Gastrocnemius medialis (tissue), 4 donors: ENCODE measurements around the gene GREB1L. TPM values are rescaled to one million over a fixed set of nuclear protein-coding genes. Genes with fewer than 3 reads are reported as not detected.

Source experiments
- ATAC-seq, 2 donors: fragments of 150-250 bp; one replicate each; pipeline ENCODE4 v1.9.1; 2016
- DNase-seq, 2 donors: peaks; one replicate each; pipeline ENCODE4 v3.0.0-alpha.2; 2019
- H3K27ac ChIP-seq, 4 donors: fragments of 200-600 bp; sonication (generic); 1 replicate in 1 of 4; 2 replicates in 3 of 4; pipeline ENCODE4 v1.5.1; 2016 to 2018; ENCODE audit warnings: mild to moderate bottlenecking in 2 of 4, moderate library complexity in 1 of 4
- H3K27me3 ChIP-seq, 3 donors: fragments of 200-600 bp; sonication (generic) in 2 of 3; 1 replicate in 1 of 3; 2 replicates in 2 of 3; pipeline versions ENCODE4 v1.5.1 to v1.6.0; 2016 to 2019; ENCODE audit warnings: mild to moderate bottlenecking in 1 of 3, moderate library complexity in 1 of 3
- H3K36me3 ChIP-seq, 2 donors: fragments of 200-600 bp; sonication (generic) in 1 of 2; one replicate each; pipeline ENCODE4 v1.5.1; 2017 to 2018
- H3K4me1 ChIP-seq, 2 donors: fragments of 200-600 bp; sonication (generic) in 1 of 2; one replicate each; pipeline ENCODE4 v1.5.1; 2016 to 2017; ENCODE audit warnings: mild to moderate bottlenecking in 2 of 2
- H3K4me3 ChIP-seq, 4 donors: fragments of 200-600 bp; sonication (generic) in 3 of 4; 1 replicate in 1 of 4; 2 replicates in 3 of 4; pipeline ENCODE4 v1.5.1; 2016 to 2019; ENCODE audit warnings: mild to moderate bottlenecking in 2 of 4
- H3K9me3 ChIP-seq, 3 donors: fragments of 200-600 bp; sonication (generic) in 2 of 3; 1 replicate in 1 of 3; 2 replicates in 2 of 3; pipeline ENCODE4 v1.5.1; 2016 to 2019
- POLR2A ChIP-seq, 2 donors: fragments of 450-650 bp; IDR thresholded peaks; one replicate each; pipeline ENCODE4 v1.6.1; 2017; ENCODE audit warnings: antibody characterized with exemption in 2 of 2, mild to moderate bottlenecking in 2 of 2, moderate library complexity in 2 of 2
- in situ Hi-C, 4 donors: fragments of 200-750 bp; cut with MboI; loops; one replicate each; pipeline versions ENCODE4 v1.15.0 to v1.8.0; 2017; ENCODE audit warnings: low sequenced_read_pairs in 4 of 4
- intact Hi-C: fragments of 100-400 bp; cut with DNase I; formaldehyde crosslinking; loops from one replicate; pipeline ENCODE4 v1.15.1; 2023; ENCODE audit warnings: low total_unique reads
- total RNA-seq, 4 donors: library from RNA; depleted of rRNA; stranded (reverse); fragments of >200 nt; gene quantifications; one replicate each; pipeline versions ENCODE4 v1.1.0 to v1.2.3, GENCODE V29; 2016
- TF ChIP-seq, protein P1 (sequence below), 5 experiments: fragments of 450-650 bp in 3 of 5; fragments of 200-600 bp in 2 of 5; sonication (generic) in 2 of 5; IDR thresholded peaks in 4 of 5; conservative IDR thresholded peaks in 1 of 5; 1 replicate in 4 of 5; 2 replicates in 1 of 5; pipeline ENCODE4 v1.5.1; 2016 to 2019; ENCODE audit warnings: antibody characterized with exemption in 5 of 5, mild to moderate bottlenecking in 3 of 5, moderate library complexity in 3 of 5

Gene GREB1L
- total RNA-seq, 4 donors from 2014 or later: 4.4 to 14.4 (median 7.4) TPM

DNA sequence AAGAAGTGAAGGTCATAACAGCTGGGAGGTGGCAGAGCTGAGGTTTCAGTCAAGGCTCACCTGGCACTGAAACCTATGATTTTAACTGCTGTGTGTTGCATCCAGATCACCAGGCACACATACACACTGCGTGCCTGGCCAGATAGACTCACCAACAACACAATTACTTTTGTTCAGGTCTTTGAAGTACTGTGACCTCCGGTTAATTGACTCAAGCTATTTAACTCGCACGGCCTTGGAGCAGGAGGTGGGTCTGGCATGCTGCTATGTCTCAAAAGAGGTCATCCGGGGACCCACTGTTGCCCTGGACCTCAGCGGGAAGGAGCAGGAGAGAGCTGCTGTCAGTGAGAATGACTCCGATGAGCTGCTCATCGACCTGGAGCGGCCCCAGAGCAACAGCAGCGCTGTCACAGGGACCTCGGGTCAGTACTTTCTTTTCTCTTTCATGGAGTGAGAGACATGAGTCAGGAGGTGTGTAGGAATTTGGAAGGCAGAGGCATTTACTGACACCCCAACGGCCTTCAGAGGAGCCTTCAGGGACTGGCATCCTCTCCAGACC lies 254.3 kb downstream of the GREB1L start:
- H3K27ac ChIP-seq: no peak overlapping the region
- TF ChIP-seq, protein P1, sequence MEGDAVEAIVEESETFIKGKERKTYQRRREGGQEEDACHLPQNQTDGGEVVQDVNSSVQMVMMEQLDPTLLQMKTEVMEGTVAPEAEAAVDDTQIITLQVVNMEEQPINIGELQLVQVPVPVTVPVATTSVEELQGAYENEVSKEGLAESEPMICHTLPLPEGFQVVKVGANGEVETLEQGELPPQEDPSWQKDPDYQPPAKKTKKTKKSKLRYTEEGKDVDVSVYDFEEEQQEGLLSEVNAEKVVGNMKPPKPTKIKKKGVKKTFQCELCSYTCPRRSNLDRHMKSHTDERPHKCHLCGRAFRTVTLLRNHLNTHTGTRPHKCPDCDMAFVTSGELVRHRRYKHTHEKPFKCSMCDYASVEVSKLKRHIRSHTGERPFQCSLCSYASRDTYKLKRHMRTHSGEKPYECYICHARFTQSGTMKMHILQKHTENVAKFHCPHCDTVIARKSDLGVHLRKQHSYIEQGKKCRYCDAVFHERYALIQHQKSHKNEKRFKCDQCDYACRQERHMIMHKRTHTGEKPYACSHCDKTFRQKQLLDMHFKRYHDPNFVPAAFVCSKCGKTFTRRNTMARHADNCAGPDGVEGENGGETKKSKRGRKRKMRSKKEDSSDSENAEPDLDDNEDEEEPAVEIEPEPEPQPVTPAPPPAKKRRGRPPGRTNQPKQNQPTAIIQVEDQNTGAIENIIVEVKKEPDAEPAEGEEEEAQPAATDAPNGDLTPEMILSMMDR (IDR thresholded peaks at IDR 0.05 in 4 of 5, conservative IDR thresholded peaks at IDR 0.05 in 1 of 5): no peak
- TF ChIP-seq POLR2A (IDR thresholded peaks at IDR 0.05): no peak
- H3K4me3 ChIP-seq: no peak overlapping the region
- no peaks in the 10 kb centered on the region for H3K36me3 ChIP-seq
- H3K9me3 ChIP-seq: no peaks in the 10 kb centered on the region
- H3K4me1 ChIP-seq: no peaks in the 10 kb centered on the region
- intact Hi-C loops (no loop called here), in situ Hi-C loops (loop anchor here in 1 of 4 donors (25.0 kb wide), 2 partner anchors 316 to 466 kb away; no protein-coding TSS in a partner anchor)
- DNase-seq: no peak
- no peak for ATAC-seq
- no peaks in the 10 kb centered on the region for H3K27me3 ChIP-seq

- in situ Hi-C loops: loop anchor here in 1 of 4 donors (25.0 kb wide), 2 partner anchors 312 to 462 kb away; no protein-coding TSS in a partner anchor
- Histone ChIP-seq H3K4me1 (peaks cover 0 to 2% of the 10 kb centered on the region in 2 donors), H3K4me3 (no peak overlapping the region), H3K9me3 (no peaks in the 10 kb centered on the region), H3K27me3 (no peaks in the 10 kb centered on the region), H3K27ac (no peak overlapping the region), H3K36me3 (no peaks in the 10 kb centered on the region)
- TF ChIP-seq POLR2A (IDR thresholded peaks at IDR 0.05): no peak
- ATAC-seq (no peak), DNase-seq (no peak)
- intact Hi-C loops: loop anchor here (10.0 kb wide), 1 partner anchor 55 kb away; no protein-coding TSS in a partner anchor
Observed at GRCh38 chr18:21499997-21500396, 258.0 kb downstream of the GREB1L start.

DNA sequence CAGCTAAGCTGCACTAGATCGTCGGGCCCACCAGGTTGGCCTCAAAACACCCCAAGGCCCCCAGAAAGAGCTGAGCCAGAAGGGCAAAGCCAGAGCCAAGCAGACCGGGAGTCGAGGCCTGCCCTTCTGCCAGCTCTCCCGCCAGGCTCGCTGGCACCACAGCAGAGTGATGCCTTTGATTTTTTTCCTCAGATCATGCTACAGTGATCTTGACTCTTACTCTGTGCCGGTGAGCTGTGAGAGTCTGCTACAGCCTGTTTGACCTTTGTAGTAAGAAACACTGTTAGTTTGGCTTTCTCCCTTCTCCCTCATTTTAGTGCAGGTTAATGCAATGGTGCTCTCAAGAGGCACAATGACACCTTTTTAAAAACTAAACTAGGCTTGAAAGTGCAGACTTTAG lies 260.6 kb downstream of the GREB1L start:
- H3K4me3 ChIP-seq: no peak overlapping the region
- no peak for DNase-seq
- H3K4me1 ChIP-seq: peaks cover 0 to 6% of the 10 kb centered on the region in 2 donors
- ATAC-seq: peak in 1 of 2 donors; percentile 19
- no peaks in the 10 kb centered on the region for H3K36me3 ChIP-seq
- TF ChIP-seq, protein P1 (IDR thresholded peaks at IDR 0.05 in 4 of 5, conservative IDR thresholded peaks at IDR 0.05 in 1 of 5): no peak
- intact Hi-C loops (loop anchor here (10.0 kb wide), 1 partner anchor 58 kb away; no protein-coding TSS in a partner anchor), in situ Hi-C loops (no loop called here)
- H3K27me3 ChIP-seq: no peaks in the 10 kb centered on the region
- no peaks in the 10 kb centered on the region for H3K9me3 ChIP-seq
- no peak overlapping the region for H3K27ac ChIP-seq

- Histone ChIP-seq H3K9me3 (no peaks in the 10 kb centered on the region), H3K36me3 (peaks cover 0 to 3% of the 10 kb centered on the region in 2 donors), H3K4me1 (peaks cover 0 to 6% of the 10 kb centered on the region in 2 donors), H3K27ac (no peak overlapping the region), H3K4me3 (no peak overlapping the region), H3K27me3 (no peaks in the 10 kb centered on the region)
- DNase-seq (no peak), ATAC-seq (no peak)
- TF ChIP-seq, protein P1 (IDR thresholded peaks at IDR 0.05 in 4 of 5, conservative IDR thresholded peaks at IDR 0.05 in 1 of 5): no peak
- no peak for TF ChIP-seq POLR2A (IDR thresholded peaks at IDR 0.05)
- intact Hi-C loops (loop anchor here (10.0 kb wide), 1 partner anchor 63 kb away; no protein-coding TSS in a partner anchor), in situ Hi-C loops (no loop called here)
Observed at GRCh38 chr18:21507913-21508701, 266.1 kb downstream of the GREB1L start.

- Histone ChIP-seq H3K9me3 (no peaks in the 10 kb centered on the region), H3K4me1 (peaks cover 0 to 6% of the 10 kb centered on the region in 2 donors), H3K27ac (peak overlapping the region in 2 of 4 donors; percentile 2 to 3), H3K36me3 (peaks cover 0 to 13% of the 10 kb centered on the region in 2 donors), H3K27me3 (no peaks in the 10 kb centered on the region), H3K4me3 (no peak overlapping the region)
- intact Hi-C loops (loop anchor here (10.0 kb wide), 1 partner anchor 64 kb away; no protein-coding TSS in a partner anchor), in situ Hi-C loops (no loop called here)
- TF ChIP-seq, protein P1 (IDR thresholded peaks at IDR 0.05 in 4 of 5, conservative IDR thresholded peaks at IDR 0.05 in 1 of 5): no peak
- TF ChIP-seq POLR2A (IDR thresholded peaks at IDR 0.05): no peak
- DNase-seq (no peak), ATAC-seq (peak; percentile 27 to 42)
Observed at GRCh38 chr18:21509062-21509461, 267.0 kb downstream of the GREB1L start.
